SK-N-SH treated with all-trans-retinoic acid at 6 μM for 48 hours (cell line): Measurements from ENCODE around the gene RIC1.

Experiments
- ARNTL ChIP-seq: fragments of 450-650 bp; formaldehyde crosslinking; IDR thresholded peaks from 2 replicates; pipeline ENCODE4 v1.5.0; 2020; ENCODE audit warnings: low read depth, mild to moderate bottlenecking, moderate library complexity, borderline replicate concordance
- CREB5 ChIP-seq: fragments of 250-450 bp; sonication (Bioruptor Pico); IDR thresholded peaks from 2 replicates; pipeline ENCODE4 v1.5.1; 2020; ENCODE audit warnings: low read depth, mild to moderate bottlenecking, moderate library complexity
- CSRNP3 ChIP-seq: fragments of 250-450 bp; sonication (Bioruptor Pico); IDR thresholded peaks from 2 replicates; pipeline ENCODE4 v1.5.1; 2021; ENCODE audit warnings: mild to moderate bottlenecking, moderate library complexity
- ESRRG ChIP-seq: fragments of 250-450 bp; sonication (Bioruptor Pico); IDR thresholded peaks from 2 replicates; pipeline ENCODE4 v1.6.1; 2021; ENCODE audit warnings: mild to moderate bottlenecking
- GLIS3 ChIP-seq: fragments of 250-450 bp; sonication (Bioruptor Pico); IDR thresholded peaks from 2 replicates; pipeline ENCODE4 v1.5.0; 2020; ENCODE audit warnings: mild to moderate bottlenecking, moderate library complexity
- ISL1 ChIP-seq: fragments of 250-450 bp; sonication (Bioruptor Pico); IDR thresholded peaks from 2 replicates; pipeline ENCODE4 v2.1.2; 2022; ENCODE audit warnings: mild to moderate bottlenecking, moderate library complexity
- PATZ1 ChIP-seq: fragments of 250-450 bp; sonication (Bioruptor Pico); IDR thresholded peaks from 2 replicates; pipeline ENCODE4 v1.8.0; 2020; ENCODE audit warnings: mild to moderate bottlenecking, moderate library complexity, borderline replicate concordance
- RARB ChIP-seq: fragments of 250-450 bp; sonication (Bioruptor Pico); IDR thresholded peaks from 2 replicates; pipeline ENCODE4 v1.8.0; 2021; ENCODE audit warnings: mild to moderate bottlenecking, moderate library complexity
- TOX ChIP-seq: fragments of 250-450 bp; sonication (Bioruptor Pico); IDR thresholded peaks from 2 replicates; pipeline ENCODE4 v1.8.0; 2021; ENCODE audit warnings: mild to moderate bottlenecking, moderate library complexity, borderline replicate concordance
- TSHZ2 ChIP-seq: fragments of 250-450 bp; sonication (Bioruptor Pico); IDR thresholded peaks from 2 replicates; pipeline ENCODE4 v1.5.0; 2020; ENCODE audit warnings: mild to moderate bottlenecking, moderate library complexity
- ZC3H10 ChIP-seq: fragments of 250-450 bp; sonication (Bioruptor Pico); IDR thresholded peaks from 2 replicates; pipeline ENCODE4 v1.5.1; 2021; ENCODE audit warnings: mild to moderate bottlenecking, moderate library complexity
- ZFP3 ChIP-seq: fragments of 250-450 bp; sonication (Bioruptor Pico); IDR thresholded peaks from 2 replicates; pipeline ENCODE4 v1.5.0; 2020; ENCODE audit warnings: mild to moderate bottlenecking, moderate library complexity
- ZFP30 ChIP-seq: fragments of 450-650 bp; formaldehyde crosslinking; IDR thresholded peaks from 2 replicates; pipeline ENCODE4 v1.5.0; 2022; ENCODE audit warnings: mild to moderate bottlenecking, moderate library complexity
- ZNF70 ChIP-seq: fragments of 450-650 bp; formaldehyde crosslinking; IDR thresholded peaks from 2 replicates; pipeline ENCODE4 v1.5.0; 2020; ENCODE audit warnings: mild to moderate bottlenecking, moderate library complexity

GRCh38 chr9:5715548-5716127 is 86.7 kb downstream of the RIC1 start:
- no peak for TF ChIP-seq ZC3H10 (CRISPR knock-in tag)
- no peak for TF ChIP-seq ISL1 (CRISPR knock-in tag)
- no peak for TF ChIP-seq ZFP30 (CRISPR knock-in tag)
- no peak for TF ChIP-seq RARB (CRISPR knock-in tag)
- no peak for TF ChIP-seq ZFP3 (CRISPR knock-in tag)
- no peak for TF ChIP-seq ESRRG (CRISPR knock-in tag)
- no peak for TF ChIP-seq PATZ1 (CRISPR knock-in tag)
- no peak for TF ChIP-seq ZNF70
- no peak for TF ChIP-seq TSHZ2
- TF ChIP-seq CSRNP3: no peak
- TF ChIP-seq ARNTL (CRISPR knock-in tag): no peak
- TF ChIP-seq GLIS3 (CRISPR knock-in tag): no peak
- TF ChIP-seq CREB5 (CRISPR knock-in tag): no peak
- TF ChIP-seq TOX: no peak
